ENCODE measurements around the gene OLAH.

Gene OLAH

GRCh38 chr10:15052121-15052520, 8.4 kb downstream of the OLAH start:
- CTCF ChIA-PET: no interaction called here
- POLR2A ChIA-PET: no interaction called here
- H3K4me3 ChIP-seq (ENCODE audit: low read depth, low read length): no peak overlapping the region
- no peak for TF ChIP-seq CTCF (IDR thresholded peaks at IDR 0.05; ENCODE audit: insufficient read depth, low read length, missing control alignments)
- no peak for DNase-seq (ENCODE audit: low read depth, low spot score)

DNA sequence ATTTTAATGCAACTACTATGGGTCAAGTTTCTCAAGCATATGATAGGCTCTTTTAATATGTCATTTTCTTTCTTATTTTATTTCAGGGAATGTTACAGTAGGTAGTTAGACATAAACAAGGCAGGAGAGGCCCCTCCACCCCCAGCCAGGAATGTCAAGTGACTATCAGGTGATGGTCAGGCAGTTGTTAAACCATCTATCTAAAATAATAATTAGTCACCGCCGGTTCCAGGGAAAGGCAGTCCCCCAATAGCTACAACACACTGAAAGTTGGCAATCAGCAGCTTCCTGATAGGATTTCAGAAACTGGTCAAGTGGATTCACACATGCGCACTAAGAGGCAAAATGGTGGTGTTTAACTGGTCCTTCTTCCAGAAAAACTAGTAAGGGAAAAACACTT, 9.3 kb downstream of the OLAH start:
- no peak for DNase-seq (ENCODE audit: low read depth, low spot score)
- no peak for TF ChIP-seq CTCF (IDR thresholded peaks at IDR 0.05; ENCODE audit: insufficient read depth, low read length, missing control alignments)
- no peak overlapping the region for H3K4me3 ChIP-seq (ENCODE audit: low read depth, low read length)
- ChIA-PET POLR2A (no interaction called here), CTCF (no interaction called here)

DNA sequence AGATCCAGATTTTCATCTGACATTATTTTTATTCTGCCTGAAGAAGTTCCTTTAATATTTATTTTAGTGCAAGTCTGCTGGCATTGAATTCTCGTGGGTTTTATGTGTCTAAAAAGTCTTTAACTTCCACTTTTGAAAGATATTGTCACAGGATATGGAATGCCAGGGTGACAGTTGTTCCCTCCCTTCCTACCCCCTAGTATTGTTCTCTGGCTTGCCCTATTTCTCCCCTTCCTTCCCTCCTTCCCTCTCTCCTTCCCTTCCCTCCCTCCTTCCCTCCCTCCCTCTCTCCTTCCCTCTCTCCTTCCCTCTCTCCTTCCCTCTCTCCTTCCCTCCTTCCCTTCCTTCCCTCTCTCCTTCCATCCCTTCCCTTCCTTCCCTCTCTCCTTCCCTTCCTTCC, 14.9 kb downstream of the OLAH start:
- DNase-seq (ENCODE audit: low read depth, low spot score): no peak
- no peak for TF ChIP-seq CTCF (IDR thresholded peaks at IDR 0.05; ENCODE audit: insufficient read depth, low read length, missing control alignments)
- ChIA-PET CTCF (no interaction called here), POLR2A (no interaction called here)
- no peak overlapping the region for H3K4me3 ChIP-seq (ENCODE audit: low read depth, low read length)

DNA sequence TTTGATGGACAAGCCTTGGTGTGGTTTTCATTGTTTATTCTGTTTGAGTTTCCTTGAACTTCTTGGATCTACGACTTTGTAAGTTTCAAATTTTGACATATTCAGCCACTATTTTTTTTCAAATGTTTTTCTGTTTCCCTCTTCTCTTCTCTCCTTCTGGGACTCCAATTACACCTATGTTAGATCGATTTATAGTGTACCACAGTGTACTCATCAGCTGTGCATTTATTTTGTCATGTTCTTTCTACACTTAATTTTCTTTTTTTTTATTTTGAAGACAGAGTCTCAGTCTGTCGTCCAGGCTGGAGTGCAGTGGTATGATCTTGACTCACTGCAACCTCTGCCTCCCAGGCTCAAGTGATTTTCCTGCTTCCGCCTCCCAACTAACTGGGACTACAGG, 16.2 kb downstream of the OLAH start:
- ChIA-PET POLR2A (no interaction called here), CTCF (no interaction called here)

DNA sequence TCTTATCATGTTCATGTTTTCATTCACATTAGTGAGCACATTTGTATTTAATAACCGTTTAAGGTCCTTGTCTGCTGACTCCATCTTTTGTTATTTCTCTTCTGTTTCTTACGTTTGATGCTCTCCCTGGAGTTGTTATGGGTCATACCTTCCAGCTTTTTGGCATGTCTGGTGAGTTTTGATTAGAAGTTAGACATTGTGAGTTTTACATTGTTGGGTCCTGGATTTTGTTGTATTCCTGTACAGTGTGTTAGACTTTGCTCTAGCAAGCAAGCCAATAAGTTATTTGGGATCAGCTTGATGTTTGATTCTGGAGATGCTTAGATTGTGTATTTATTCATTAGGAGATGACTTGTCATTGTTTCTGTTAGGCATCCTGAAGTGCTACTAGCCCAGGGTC, 16.9 kb downstream of the OLAH start:
- POLR2A ChIA-PET: no interaction called here
- no peak for TF ChIP-seq CTCF (IDR thresholded peaks at IDR 0.05; ENCODE audit: insufficient read depth, low read length, missing control alignments)
- no peak overlapping the region for H3K4me3 ChIP-seq (ENCODE audit: low read depth, low read length)
- DNase-seq (ENCODE audit: low read depth, low spot score): no peak
- CTCF ChIA-PET: no interaction called here

More for the DNA sequence above, 16.2 kb downstream of the OLAH start:
- TF ChIP-seq CTCF (IDR thresholded peaks at IDR 0.05; ENCODE audit: insufficient read depth, low read length, missing control alignments): no peak
- H3K4me3 ChIP-seq (ENCODE audit: low read depth, low read length): no peak overlapping the region
- no peak for DNase-seq (ENCODE audit: low read depth, low spot score)

DNA sequence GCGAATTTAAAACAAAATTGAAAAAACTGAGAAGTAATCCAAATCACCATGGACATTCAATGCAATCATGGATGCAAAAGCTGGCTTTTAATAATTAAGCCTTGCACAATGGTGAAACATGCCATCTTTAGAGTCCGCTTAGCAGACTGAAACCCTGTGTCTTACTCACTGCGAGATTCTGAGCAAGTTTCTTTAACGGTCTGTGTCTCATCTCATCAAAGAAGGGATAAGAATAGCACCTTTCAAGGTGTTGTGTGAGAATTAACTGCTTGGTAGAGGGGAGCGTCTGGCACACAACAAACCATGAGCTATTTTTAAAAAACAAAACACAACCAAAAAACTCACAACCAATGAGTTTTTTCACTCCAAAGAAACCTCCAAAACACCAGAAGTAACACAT, 23.4 kb downstream of the OLAH start:
- no peak overlapping the region for H3K4me3 ChIP-seq (ENCODE audit: low read depth, low read length)
- ChIA-PET POLR2A (no interaction called here), CTCF (no interaction called here)
- no peak for TF ChIP-seq CTCF (IDR thresholded peaks at IDR 0.05; ENCODE audit: insufficient read depth, low read length, missing control alignments)
- DNase-seq (ENCODE audit: low read depth, low spot score): no peak
